NCI-H524 (cell line): ENCODE measurements around the gene ETS1.

Source experiments
- DNase-seq, 2 experiments: peaks; one replicate each; lab custom pipeline; 2025; lab: John Stamatoyannopoulos, UW

Gene ETS1

GRCh38 chr11:128424851-128425285 lies 162.5 kb downstream of the ETS1 start:
- no peak for DNase-seq

- no peak for DNase-seq
These were observed 163.1 kb downstream of the ETS1 start for GRCh38 chr11:128424271-128424711.

- peak in 1 of 2 experiments; percentile 5 for DNase-seq
These were observed 164.6 kb downstream of the ETS1 start for GRCh38 chr11:128422576-128423370.

DNA sequence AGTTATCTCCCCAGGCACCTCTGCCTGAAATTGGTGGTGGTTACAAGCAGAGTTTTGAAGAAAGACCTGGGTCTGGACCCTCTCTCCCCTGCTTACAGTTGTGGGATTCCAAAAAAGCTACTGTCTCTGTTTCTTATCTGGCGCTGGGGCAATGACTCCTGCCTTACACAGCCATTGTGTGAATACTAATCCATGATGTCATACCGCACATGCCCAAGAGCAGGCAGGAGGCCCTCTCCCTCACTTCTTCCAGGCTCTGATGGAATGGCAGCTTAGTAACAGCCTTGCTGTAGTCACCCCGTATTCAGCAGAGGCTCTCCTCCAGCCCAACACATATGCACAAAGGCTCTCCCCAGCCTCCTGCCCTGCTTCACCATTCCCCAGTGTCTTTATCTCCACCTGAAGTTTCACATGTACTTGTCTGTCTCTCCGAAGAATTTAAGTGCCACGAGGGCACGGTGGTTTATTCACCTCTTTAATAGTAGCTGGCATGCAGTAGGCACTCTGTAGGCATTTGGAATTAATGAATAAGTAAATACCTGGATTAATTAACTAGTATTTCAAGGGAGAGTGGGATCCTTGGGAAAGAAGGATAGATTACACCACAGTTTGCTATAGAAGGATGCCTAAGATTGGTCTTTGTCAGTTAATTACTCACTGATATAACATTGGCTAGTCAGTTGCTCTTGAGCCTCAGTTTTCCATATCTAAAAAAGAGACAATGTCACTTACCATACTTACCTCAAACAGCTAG lies 165.6 kb downstream of the ETS1 start:
- DNase-seq = no peak

DNA sequence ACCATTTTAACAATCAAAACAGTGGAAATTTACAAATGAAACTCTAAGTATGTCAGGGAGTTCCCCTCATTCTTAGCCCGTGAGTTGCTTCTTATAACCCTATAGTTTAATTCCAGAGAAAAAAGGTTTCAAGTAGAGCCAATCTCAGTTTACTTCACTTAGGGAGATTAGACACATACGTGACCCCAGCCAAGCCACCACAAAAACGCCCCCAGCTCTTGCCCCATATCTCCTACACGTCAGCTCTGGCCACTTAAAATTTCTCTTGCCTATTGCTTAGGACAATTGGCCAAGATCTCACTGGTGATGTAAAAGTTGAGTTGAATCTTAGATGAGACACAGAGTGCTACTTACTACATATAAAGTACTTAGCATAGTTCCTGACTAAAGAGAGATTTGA lies 166.4 kb downstream of the ETS1 start:
- DNase-seq = no peak

DNA sequence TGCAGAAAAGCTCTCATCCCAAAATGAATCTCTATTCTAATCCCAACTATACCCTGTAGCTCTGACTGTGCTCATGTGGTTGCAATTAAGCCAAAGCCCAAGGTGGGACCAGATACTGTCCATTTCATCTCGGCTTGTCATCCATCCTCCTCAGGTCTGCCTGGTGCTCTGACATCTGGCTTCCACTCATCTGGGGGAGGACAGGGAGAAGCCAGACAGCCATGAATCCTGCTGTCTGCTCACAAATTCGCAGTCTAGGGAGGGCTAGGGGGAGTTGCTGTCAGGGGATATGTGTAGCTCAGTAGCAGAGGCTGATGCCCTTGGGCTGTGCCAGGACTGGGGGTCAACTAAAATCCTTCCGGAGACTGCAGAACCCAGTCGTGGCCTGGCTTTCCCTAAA lies 167.1 kb downstream of the ETS1 start:
- DNase-seq = no peak

- DNase-seq = no peak
These were observed 168.2 kb downstream of the ETS1 start for GRCh38 chr11:128419012-128419767.

GRCh38 chr11:128417607-128418324 lies 169.6 kb downstream of the ETS1 start:
- DNase-seq = no peak

GRCh38 chr11:128416976-128417375 lies 170.4 kb downstream of the ETS1 start:
- DNase-seq = no peak

- DNase-seq = no peak
These were observed 171.8 kb downstream of the ETS1 start for GRCh38 chr11:128415539-128415938.

- no peak for DNase-seq
These were observed 174.2 kb downstream of the ETS1 start for GRCh38 chr11:128412847-128413791.

DNA sequence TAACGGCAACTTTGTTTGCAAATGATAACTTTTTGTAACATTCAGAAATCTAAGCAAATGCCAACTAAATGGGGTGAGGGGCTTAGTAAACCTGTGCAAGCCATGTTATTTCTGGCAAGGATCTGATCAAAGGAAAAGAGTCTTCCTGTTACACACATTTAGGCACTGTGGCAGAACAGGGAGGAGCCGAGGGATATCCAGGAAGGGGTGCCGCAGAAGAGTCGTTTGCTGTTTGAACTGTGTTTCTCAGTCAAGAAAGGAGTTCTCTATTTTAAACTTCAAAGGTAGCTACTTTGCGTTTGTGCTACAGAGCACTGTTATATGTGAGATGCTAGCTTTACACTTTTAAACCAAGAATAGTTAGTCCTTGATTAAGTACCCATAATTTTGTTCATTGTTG lies 175.5 kb downstream of the ETS1 start:
- no peak for DNase-seq

GRCh38 chr11:128411150-128411549 lies 176.2 kb downstream of the ETS1 start:
- DNase-seq = no peak

DNA sequence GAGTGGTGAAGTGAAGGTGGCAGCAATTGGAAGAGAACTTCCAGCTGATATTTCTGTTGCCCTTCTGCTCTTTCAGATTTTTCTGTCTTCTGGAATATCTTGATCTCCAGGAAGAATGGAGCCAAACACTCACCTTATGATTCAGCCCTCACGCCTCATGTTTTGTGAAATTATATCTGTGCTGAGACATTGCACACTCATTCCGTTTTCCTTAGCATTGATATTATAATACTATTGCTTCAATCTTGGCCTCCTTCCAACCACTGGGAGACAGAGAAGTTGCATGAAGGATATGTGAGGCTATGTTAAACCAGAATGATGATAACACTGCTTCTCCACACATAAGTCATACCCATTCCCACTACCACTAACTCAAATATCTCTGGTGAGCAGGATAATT lies 177.9 kb downstream of the ETS1 start:
- DNase-seq = no peak
